Measurements from ENCODE around the gene CMTR1.
A peak's percentile ranks its signal among the peaks of the same experiment; 100 is the strongest.
"Not testable (repeated sequence)": the region's sequence is repeated elsewhere in the genome, so short reads cannot be mapped to it uniquely, and the experiment has no call there.

CMTR1 gene

DNA sequence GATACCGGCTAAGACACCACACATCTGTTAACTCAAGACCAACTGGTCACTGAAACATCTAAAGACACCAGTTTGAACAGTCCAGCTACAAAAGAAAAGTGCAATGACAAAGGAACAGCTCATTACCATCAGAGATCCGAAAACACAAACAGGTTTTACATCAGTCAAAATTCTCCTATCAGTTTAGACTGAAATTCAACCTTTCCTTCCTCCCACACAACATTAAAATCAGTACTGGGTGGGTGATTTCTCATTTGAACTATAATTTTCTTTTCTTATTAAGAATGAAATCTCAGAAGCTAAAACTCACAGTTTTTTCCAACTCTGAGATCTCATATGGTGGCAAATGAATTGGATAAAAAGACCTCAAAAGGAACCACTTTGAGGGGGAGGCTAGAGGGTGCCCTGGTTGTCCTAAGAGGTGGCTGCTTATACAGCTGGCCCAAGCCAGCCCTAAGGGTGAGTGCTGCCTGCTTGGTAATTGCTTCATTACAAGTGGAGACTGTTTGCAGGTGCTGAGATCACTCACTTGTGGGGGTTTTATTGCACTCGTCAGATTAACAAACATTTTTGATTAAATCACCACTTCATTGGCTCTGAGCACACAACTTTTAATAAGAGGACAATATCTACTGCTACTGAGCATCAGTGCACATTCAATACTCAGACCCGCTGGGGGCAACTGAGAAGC lies 62.4 kb downstream of the CMTR1 start:
- DNase-seq, result no peak

GRCh38 chr6:37496951-37497885 lies 64.2 kb downstream of the CMTR1 start:
- DNase-seq, result no peak

DNA sequence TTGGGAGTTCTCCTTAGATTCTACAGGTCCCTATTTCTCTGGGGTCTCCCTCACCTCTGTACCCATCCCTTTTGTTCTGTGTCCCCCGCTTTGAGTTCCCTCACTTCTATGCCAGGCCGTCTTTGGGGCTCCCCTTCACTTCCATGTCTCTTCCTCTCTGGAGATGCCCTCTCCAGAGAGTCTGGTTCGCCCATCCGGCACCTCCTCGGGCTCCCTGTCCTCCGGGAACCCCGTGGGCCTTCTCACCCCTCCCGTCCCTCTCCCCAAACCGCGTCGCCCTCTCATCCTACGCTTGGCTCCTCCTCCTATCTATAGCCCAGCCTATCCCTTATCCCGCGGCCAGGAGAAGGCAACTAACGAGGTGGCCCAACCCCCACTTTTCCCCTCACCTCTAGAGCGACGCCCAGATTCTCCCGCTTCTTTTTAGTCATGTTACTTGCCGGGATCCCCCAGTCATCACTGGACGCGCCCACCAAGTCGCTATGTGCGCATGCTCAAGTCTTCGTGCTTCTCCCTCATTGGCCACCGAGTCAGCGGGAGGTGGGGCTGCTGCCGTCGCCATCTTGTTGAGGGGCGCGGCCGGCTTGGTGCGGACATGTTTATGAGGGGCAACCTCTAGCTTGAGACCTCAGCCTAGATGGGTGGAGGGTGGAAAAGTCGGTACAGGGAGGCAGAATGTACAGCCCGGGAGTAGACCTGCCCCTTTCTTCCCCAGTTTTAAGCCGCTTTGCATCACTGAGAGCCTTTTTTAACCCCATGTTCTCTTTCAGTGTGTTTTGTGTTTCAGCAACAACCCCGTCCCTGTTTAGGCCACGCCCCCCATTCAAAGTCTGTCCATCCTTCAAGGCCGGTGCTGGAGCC lies 66.6 kb downstream of the CMTR1 start, which contains the start of gene CCDC167:
Gene CCDC167, minus strand, starts transcription at position 461 of the 861 bp plus-strand sequence. Its CDS starts 30 bp downstream, at position 431.
- peak; percentile 95 to 96 for DNase-seq

DNA sequence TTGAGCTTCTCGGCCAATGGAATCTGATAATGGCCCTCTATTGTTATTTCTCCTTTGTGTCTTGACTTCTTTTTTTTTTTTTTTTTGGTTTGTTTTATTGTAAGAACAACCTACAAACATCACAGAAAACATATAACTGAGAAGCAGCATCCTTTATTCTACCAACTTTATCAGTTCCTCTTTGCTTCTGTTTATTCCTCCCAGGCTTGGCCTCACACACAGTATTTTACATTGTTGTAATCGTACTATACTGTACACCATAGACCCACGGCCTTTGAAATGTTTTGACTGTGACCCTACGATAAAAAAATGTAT lies 67.2 kb downstream of the CMTR1 start:
- DNase-seq, result no peak

- DNase-seq, result not testable (repeated sequence)
Observed at GRCh38 chr6:37500904-37501303, 67.9 kb downstream of the CMTR1 start.

DNA sequence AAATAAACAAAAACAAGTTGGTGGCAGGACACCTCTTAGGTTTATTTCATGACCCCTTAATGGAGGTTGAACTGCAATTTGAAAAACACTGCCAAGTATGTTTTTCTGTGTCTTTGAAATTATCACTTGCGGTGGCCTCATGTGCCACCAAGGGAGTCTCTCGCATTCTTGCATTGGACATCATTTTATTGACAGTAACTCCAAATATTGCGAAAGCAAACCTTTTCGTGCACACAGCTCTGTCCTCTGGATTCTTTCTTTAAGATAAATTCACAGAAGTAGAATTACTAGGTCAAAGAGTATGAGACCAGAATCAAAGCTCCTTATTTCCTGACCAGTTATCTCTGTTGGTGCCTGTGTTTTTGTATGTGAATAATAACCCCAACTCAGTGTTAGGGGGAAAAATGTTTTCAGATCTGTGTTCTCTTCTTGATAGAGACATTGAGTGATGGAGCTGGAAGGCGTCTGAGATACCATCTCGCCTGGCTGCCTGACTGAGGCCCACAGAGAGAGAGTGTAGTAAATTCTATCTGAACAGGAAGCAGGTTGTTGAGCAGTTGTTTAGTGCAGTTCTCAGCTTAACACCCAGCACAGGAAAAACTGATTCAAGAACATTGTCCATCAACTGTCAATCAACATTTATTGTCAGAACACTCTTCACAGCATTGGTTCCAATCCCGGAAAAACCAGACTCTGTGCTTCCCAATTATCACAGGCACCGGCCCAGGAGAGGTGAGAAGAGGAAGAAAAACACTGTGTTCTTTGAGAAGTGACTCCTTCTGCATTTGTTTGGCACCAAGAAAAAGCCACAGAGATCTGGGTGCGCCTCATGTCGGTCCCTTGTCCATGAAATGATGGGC lies 68.8 kb downstream of the CMTR1 start:
- no peak for DNase-seq

DNA sequence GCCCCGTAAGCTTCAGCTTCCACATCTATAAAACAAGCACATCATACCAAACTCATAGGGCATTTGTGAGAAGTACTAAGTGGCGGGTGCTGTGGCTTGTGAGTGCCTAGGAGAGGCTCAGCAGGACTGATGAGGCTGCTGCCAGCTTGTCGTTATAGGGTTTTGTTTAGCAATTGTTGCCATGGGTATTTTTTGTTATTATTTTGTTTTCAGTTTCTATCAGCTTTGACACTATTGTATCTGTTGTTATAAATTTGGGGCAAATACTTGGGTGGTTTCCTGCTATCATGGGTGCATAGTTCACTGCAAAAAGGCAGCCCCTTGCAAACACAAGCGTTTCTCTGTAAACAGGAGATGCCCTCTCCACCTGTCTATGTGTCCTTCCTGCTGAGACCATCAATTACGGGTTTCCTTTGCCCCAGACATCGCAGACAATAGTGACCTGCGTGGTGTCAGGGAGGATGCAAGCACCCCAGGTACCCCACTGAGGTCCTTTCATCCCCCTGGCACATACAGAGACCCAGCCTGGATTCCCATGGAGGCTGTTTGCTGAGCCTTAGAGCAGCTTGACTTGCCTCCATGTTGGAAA lies 69.8 kb downstream of the CMTR1 start:
- no peak for DNase-seq

GRCh38 chr6:37503309-37503965 lies 70.4 kb downstream of the CMTR1 start:
- no peak for DNase-seq

GRCh38 chr6:37504024-37504423 lies 71.0 kb downstream of the CMTR1 start:
- no peak for DNase-seq

DNA sequence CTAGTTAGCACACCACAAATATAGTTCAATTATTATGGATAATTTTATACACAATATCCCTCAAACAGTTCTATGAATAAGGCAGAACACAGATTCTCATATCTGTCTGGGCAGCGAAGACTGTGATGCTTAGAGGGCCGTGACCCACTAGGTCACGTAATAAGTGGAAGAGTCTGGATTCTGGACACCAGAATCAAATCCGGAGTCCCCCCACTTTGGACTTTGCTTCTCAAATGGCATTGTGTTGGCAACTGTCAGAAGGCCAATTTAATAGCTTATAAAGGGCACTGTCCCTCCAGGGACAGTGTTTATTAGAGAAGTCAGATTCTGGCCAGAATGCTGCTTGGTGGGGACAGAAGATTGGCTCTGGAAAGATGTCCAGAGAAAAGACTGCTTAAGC lies 73.5 kb downstream of the CMTR1 start:
- DNase-seq, result no peak

GRCh38 chr6:37507077-37507476 lies 74.1 kb downstream of the CMTR1 start:
- no peak for DNase-seq

- DNase-seq, result no peak
Observed at GRCh38 chr6:37507690-37508421, 74.8 kb downstream of the CMTR1 start.

DNA sequence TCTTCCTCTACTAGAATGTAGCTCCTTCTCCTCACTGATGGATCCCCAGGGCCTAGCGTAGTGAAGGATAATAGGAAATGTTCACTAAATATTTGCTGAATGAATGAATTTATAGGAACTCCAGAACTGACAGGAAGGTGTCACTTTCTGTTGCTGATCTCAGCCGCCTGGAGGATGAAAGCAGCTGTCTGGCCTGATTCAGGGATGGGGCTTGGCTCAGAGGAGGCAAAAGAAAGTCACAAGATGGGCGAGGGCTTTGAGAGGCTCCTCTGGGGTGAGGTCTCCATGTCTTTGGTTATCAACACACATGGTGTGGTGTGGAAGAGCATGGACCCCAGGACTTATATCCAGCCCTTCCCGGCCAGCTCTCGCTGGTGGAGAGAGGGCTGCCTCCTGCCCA lies 78.2 kb downstream of the CMTR1 start:
- no peak for DNase-seq

DNA sequence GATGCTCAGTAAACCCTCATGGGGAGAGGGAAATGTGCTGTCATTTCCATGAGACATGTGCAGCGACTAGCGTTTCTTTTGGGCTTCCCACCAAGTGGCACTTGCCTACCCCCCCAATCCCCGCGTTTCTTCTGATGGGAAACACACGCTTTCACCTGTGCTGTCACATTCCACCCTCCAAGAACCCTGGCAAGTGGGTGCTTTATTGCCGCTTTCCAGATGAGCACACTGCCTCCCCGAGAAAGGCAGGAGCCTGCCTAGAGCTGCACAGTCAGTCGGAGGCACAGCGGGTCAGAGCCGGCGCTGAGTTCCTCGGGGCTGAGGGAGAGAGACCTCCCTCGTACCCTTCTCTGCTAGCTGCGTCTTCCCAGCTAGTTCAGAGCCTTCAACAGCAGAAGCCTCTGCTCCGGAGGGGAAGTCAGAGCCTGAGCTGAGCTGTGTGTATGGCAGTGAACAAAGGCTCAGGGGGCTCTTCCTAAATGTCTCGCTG lies 78.9 kb downstream of the CMTR1 start:
- no peak for DNase-seq

- DNase-seq, result no peak
Observed at GRCh38 chr6:37512400-37513011, 79.5 kb downstream of the CMTR1 start.

GRCh38 chr6:37513155-37513554 lies 80.1 kb downstream of the CMTR1 start:
- DNase-seq, result no peak

DNA sequence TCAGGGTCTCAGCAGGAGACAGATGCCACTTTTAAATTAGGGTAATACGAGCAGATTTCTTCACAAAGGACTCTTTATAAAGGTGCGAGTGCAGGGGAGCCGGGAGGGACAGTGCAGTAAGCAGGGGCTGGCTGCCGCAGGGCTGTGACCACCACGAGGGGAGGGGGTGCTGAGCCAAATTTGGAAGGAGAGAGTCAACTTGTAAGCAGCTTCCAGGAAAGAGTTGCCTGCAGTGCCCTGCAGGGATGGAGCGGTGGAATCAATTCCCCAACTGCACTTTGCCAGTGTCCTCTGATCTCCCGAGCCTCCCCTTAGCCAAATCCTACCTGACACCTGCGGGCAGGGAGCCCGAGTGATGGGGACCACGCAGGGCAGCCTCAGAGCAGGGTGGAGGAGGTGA lies 80.6 kb downstream of the CMTR1 start:
- DNase-seq, result no peak

GRCh38 chr6:37514321-37514771 lies 81.3 kb downstream of the CMTR1 start:
- DNase-seq, result no peak

DNA sequence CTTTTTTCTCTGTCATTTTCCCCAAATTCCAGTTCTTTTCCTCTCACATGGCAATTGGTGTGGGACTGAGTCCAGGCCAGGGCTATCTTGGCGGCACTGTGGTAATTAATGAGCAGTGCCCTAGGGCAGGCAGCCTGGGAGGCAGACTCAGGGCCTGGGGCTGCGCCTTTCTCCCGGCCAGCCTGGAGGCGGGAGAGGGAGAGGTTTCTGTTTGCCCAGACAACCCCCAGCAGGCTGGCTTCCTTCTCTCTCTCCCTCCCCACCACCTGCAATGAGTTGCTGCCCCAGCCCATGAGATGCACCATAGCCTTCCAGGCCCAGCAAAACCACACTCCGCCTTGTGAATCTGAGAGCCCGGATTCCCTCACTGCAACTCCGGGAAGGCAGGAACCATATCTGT lies 81.8 kb downstream of the CMTR1 start:
- no peak for DNase-seq

DNA sequence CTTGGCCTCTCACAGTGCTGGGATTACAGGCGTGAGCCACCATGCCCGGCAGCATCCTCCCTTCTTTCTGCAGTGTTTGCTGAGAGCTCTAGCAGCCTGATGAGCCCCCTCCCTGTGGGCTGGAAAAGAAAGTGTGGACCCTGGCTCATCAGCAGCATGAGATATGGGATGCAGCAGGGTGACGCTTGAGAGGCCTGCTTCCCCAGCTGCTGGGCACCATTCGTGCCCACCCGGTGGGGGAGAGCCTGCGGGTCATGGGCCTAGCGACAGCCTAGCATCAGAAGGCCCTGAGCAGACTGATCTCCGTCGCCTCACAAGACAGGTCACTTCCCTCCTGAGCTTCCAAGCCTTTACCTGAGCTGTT lies 82.7 kb downstream of the CMTR1 start:
- no peak for DNase-seq
